Measurements from ENCODE around the gene CPLANE2.

- TF ChIP-seq, protein P1, sequence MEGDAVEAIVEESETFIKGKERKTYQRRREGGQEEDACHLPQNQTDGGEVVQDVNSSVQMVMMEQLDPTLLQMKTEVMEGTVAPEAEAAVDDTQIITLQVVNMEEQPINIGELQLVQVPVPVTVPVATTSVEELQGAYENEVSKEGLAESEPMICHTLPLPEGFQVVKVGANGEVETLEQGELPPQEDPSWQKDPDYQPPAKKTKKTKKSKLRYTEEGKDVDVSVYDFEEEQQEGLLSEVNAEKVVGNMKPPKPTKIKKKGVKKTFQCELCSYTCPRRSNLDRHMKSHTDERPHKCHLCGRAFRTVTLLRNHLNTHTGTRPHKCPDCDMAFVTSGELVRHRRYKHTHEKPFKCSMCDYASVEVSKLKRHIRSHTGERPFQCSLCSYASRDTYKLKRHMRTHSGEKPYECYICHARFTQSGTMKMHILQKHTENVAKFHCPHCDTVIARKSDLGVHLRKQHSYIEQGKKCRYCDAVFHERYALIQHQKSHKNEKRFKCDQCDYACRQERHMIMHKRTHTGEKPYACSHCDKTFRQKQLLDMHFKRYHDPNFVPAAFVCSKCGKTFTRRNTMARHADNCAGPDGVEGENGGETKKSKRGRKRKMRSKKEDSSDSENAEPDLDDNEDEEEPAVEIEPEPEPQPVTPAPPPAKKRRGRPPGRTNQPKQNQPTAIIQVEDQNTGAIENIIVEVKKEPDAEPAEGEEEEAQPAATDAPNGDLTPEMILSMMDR (IDR thresholded peaks at IDR 0.05; ENCODE audit: low read length), result no peak
- TF ChIP-seq EZH2 (optimal IDR thresholded peaks at IDR 0.05; ENCODE audit: low read depth, low read length), result no peak
Observed at GRCh38 chr1:16205334-16205671, 31.7 kb downstream of the CPLANE2 start.

Measured in MM.1S (cell line).